ENCODE measurements around the gene ERO1B. TPM values are rescaled to one million over a fixed set of nuclear protein-coding genes. Genes with fewer than 3 reads are reported as not detected.
A peak's percentile ranks its signal among the peaks of the same experiment; 100 is the strongest.

Gene ERO1B, protein sequence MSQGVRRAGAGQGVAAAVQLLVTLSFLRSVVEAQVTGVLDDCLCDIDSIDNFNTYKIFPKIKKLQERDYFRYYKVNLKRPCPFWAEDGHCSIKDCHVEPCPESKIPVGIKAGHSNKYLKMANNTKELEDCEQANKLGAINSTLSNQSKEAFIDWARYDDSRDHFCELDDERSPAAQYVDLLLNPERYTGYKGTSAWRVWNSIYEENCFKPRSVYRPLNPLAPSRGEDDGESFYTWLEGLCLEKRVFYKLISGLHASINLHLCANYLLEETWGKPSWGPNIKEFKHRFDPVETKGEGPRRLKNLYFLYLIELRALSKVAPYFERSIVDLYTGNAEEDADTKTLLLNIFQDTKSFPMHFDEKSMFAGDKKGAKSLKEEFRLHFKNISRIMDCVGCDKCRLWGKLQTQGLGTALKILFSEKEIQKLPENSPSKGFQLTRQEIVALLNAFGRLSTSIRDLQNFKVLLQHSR
- total RNA-seq (2021) (3.2 to 4.7 TPM (median 4.4 TPM) in 3 replicates), Bru-seq, nascent RNA (percentile 54 among the genes with signal in this experiment)
- long read RNA-seq, experiment 1, partial matches to known transcripts = 5 of 19 reads
- long read RNA-seq, experiment 1, other reads (novel, unspliced or antisense) = 14 of 19 reads
- long read RNA-seq, experiment 2, partial matches to known transcripts = 0 of 5 reads
- long read RNA-seq, experiment 2, other reads (novel, unspliced or antisense) = 5 of 5 reads
- long read RNA-seq, experiment 3, partial matches to known transcripts = 0 of 3 reads
- long read RNA-seq, experiment 3, other reads (novel, unspliced or antisense) = 3 of 3 reads

DNA sequence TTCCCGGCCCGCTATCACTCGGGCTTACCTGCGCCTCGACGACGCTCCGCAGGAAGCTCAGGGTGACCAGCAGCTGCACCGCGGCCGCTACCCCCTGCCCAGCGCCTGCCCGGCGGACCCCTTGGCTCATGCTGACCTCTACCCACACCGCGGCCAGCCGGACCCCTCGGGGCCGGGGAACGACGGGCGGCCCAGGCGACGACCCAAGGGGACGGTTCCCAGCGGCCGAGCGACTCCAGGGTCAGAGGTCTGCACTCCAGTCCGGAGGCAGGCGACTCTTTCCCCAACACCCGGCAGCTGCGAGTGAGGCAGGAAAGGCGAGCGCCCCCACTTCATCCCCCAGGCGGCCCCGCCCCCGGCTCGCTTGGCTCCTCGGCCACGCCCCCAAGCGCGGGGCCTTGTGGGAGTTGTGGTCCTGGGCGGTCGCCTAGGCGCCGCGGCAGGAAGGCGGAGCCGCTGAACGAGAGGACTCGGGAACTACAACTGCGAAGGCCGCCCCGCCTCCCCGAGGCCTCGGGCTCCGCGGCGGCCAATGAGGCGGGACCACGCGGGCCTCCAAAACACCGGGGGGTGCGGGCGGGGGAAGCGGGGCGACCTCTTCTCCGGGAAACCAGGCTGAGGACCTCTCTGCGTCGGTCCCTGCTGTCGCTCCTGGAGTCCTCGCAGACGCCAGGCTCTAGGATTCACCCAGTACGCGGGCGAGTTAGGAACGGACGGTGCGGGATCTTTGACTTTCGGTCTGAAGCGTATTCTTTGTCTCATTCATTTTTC is at the start of gene ERO1B:
ERO1B (minus strand) TSS at position 305 of the 771 bp plus-strand sequence; CDS start at position 130, 175 bp downstream.
- Mint-ChIP-seq H3K4me3 (peak within 1 kb of the TSS; percentile 82), H3K4me1 (peaks cover 14% of the 10 kb centered on the region), H3K36me3 (no peaks in the 10 kb centered on the region), H3K27me3 (ENCODE audit: low read depth) (peaks cover 44% of the 10 kb centered on the region), H3K9me3 (no peaks in the 10 kb centered on the region; the same call in 1 of the 2 replicates), H3K27ac (0 out of 2 replicates have a peak within 1 kb of the TSS, but pooled peaks have one; percentile 49)
- ATAC-seq = peak; percentile 96
- DNase-seq (ENCODE audit: low spot score) = peak; percentile 98
- CTCF ChIA-PET = interaction anchor here (0.6 to 1.1 kb wide), 2 partner anchors 67 to 327 kb away, joined by 3 to 4 read pairs; no protein-coding TSS in a partner anchor
- POLR2A ChIA-PET = interaction anchor here (0.6 kb wide), 1 partner anchor 776 kb away, joined by 3 read pairs; no protein-coding TSS in a partner anchor
- TF ChIP-seq HMGA2 (CRISPR knock-in tag; IDR thresholded peaks at IDR 0.05) = no peak
- TF ChIP-seq SMAD3 (CRISPR knock-in tag; IDR thresholded peaks at IDR 0.05; ENCODE audit: borderline replicate concordance) = no peak
- no peak for TF ChIP-seq SOX15 (CRISPR knock-in tag; IDR thresholded peaks at IDR 0.05)
- peak; percentile 30; the same call in 1 of the 2 replicates for TF ChIP-seq NFE2L1 (CRISPR knock-in tag; IDR thresholded peaks at IDR 0.05)
- TF ChIP-seq IRF2 (CRISPR knock-in tag; IDR thresholded peaks at IDR 0.05; ENCODE audit: borderline replicate concordance, low read depth) = no peak
- no peak; the same call in 1 of the 2 replicates for TF ChIP-seq OVOL2 (CRISPR knock-in tag; IDR thresholded peaks at IDR 0.05; ENCODE audit: borderline replicate concordance)
- TF ChIP-seq, protein P1, sequence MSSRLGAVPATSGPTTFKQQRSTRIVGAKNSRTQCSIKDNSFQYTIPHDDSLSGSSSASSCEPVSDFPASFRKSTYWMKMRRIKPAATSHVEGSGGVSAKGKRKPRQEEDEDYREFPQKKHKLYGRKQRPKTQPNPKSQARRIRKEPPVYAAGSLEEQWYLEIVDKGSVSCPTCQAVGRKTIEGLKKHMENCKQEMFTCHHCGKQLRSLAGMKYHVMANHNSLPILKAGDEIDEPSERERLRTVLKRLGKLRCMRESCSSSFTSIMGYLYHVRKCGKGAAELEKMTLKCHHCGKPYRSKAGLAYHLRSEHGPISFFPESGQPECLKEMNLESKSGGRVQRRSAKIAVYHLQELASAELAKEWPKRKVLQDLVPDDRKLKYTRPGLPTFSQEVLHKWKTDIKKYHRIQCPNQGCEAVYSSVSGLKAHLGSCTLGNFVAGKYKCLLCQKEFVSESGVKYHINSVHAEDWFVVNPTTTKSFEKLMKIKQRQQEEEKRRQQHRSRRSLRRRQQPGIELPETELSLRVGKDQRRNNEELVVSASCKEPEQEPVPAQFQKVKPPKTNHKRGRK (CRISPR knock-in tag; IDR thresholded peaks at IDR 0.05; ENCODE audit: borderline replicate concordance) = no peak
- TF ChIP-seq, protein P2, sequence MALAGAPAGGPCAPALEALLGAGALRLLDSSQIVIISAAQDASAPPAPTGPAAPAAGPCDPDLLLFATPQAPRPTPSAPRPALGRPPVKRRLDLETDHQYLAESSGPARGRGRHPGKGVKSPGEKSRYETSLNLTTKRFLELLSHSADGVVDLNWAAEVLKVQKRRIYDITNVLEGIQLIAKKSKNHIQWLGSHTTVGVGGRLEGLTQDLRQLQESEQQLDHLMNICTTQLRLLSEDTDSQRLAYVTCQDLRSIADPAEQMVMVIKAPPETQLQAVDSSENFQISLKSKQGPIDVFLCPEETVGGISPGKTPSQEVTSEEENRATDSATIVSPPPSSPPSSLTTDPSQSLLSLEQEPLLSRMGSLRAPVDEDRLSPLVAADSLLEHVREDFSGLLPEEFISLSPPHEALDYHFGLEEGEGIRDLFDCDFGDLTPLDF (CRISPR knock-in tag; IDR thresholded peaks at IDR 0.05) = no peak
- TF ChIP-seq NR1H2 (CRISPR knock-in tag; IDR thresholded peaks at IDR 0.05) = no peak
- no peak for TF ChIP-seq ZNF138 (CRISPR knock-in tag; conservative IDR thresholded peaks at IDR 0.05)
- TF ChIP-seq, protein P3, sequence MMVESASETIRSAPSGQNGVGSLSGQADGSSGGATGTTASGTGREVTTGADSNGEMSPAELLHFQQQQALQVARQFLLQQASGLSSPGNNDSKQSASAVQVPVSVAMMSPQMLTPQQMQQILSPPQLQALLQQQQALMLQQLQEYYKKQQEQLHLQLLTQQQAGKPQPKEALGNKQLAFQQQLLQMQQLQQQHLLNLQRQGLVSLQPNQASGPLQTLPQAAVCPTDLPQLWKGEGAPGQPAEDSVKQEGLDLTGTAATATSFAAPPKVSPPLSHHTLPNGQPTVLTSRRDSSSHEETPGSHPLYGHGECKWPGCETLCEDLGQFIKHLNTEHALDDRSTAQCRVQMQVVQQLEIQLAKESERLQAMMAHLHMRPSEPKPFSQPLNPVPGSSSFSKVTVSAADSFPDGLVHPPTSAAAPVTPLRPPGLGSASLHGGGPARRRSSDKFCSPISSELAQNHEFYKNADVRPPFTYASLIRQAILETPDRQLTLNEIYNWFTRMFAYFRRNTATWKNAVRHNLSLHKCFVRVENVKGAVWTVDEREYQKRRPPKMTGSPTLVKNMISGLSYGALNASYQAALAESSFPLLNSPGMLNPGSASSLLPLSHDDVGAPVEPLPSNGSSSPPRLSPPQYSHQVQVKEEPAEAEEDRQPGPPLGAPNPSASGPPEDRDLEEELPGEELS (CRISPR knock-in tag; IDR thresholded peaks at IDR 0.05) = peak; percentile 61; the same call in 1 of the 2 replicates
- peak; percentile 58; the same call in 1 of the 2 replicates for TF ChIP-seq RELA (CRISPR knock-in tag; IDR thresholded peaks at IDR 0.05; ENCODE audit: borderline replicate concordance)
- TF ChIP-seq RORB (CRISPR knock-in tag; IDR thresholded peaks at IDR 0.05) = 0 out of 2 replicates have a peak, but pooled peaks have one; percentile 45
- TF ChIP-seq, protein P4, sequence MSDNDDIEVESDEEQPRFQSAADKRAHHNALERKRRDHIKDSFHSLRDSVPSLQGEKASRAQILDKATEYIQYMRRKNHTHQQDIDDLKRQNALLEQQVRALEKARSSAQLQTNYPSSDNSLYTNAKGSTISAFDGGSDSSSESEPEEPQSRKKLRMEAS (CRISPR knock-in tag; IDR thresholded peaks at IDR 0.05) = no peak; the same call in 1 of the 2 replicates
- TF ChIP-seq ATF1 (CRISPR knock-in tag; IDR thresholded peaks at IDR 0.05) = no peak
- TF ChIP-seq, protein P5, sequence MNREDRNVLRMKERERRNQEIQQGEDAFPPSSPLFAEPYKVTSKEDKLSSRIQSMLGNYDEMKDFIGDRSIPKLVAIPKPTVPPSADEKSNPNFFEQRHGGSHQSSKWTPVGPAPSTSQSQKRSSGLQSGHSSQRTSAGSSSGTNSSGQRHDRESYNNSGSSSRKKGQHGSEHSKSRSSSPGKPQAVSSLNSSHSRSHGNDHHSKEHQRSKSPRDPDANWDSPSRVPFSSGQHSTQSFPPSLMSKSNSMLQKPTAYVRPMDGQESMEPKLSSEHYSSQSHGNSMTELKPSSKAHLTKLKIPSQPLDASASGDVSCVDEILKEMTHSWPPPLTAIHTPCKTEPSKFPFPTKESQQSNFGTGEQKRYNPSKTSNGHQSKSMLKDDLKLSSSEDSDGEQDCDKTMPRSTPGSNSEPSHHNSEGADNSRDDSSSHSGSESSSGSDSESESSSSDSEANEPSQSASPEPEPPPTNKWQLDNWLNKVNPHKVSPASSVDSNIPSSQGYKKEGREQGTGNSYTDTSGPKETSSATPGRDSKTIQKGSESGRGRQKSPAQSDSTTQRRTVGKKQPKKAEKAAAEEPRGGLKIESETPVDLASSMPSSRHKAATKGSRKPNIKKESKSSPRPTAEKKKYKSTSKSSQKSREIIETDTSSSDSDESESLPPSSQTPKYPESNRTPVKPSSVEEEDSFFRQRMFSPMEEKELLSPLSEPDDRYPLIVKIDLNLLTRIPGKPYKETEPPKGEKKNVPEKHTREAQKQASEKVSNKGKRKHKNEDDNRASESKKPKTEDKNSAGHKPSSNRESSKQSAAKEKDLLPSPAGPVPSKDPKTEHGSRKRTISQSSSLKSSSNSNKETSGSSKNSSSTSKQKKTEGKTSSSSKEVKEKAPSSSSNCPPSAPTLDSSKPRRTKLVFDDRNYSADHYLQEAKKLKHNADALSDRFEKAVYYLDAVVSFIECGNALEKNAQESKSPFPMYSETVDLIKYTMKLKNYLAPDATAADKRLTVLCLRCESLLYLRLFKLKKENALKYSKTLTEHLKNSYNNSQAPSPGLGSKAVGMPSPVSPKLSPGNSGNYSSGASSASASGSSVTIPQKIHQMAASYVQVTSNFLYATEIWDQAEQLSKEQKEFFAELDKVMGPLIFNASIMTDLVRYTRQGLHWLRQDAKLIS (CRISPR knock-in tag; IDR thresholded peaks at IDR 0.05; ENCODE audit: borderline replicate concordance) = no peak
- TF ChIP-seq NR2C2 (CRISPR knock-in tag; IDR thresholded peaks at IDR 0.05) = no peak
- TF ChIP-seq, protein P6, sequence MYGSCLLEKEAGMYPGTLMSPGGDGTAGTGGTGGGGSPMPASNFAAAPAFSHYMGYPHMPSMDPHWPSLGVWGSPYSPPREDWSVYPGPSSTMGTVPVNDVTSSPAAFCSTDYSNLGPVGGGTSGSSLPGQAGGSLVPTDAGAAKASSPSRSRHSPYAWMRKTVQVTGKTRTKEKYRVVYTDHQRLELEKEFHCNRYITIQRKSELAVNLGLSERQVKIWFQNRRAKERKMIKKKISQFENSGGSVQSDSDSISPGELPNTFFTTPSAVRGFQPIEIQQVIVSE (CRISPR knock-in tag; IDR thresholded peaks at IDR 0.05; ENCODE audit: borderline replicate concordance) = no peak
- no peak for TF ChIP-seq ZNF416 (CRISPR knock-in tag; IDR thresholded peaks at IDR 0.05)
- TF ChIP-seq, protein P7, sequence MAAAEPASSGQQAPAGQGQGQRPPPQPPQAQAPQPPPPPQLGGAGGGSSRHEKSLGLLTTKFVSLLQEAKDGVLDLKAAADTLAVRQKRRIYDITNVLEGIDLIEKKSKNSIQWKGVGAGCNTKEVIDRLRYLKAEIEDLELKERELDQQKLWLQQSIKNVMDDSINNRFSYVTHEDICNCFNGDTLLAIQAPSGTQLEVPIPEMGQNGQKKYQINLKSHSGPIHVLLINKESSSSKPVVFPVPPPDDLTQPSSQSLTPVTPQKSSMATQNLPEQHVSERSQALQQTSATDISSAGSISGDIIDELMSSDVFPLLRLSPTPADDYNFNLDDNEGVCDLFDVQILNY (CRISPR knock-in tag; IDR thresholded peaks at IDR 0.05) = peak; percentile 58; the same call in 1 of the 2 replicates
- TF ChIP-seq TCF7 (CRISPR knock-in tag; IDR thresholded peaks at IDR 0.05; ENCODE audit: low read depth) = no peak
- TF ChIP-seq ZNF396 (CRISPR knock-in tag; IDR thresholded peaks at IDR 0.05; ENCODE audit: borderline replicate concordance) = no peak
- TF ChIP-seq GRHL2 (CRISPR knock-in tag; IDR thresholded peaks at IDR 0.05; ENCODE audit: insufficient replicate concordance, severe bottlenecking) = no peak

All from WTC11 (cell line).